Glutamatergic neuron (in vitro differentiated cells): Measurements from ENCODE around the gene KLHL24. TPM values are rescaled to one million over a fixed set of nuclear protein-coding genes. Genes with fewer than 3 reads are reported as not detected.

Experiments
- DNase-seq: peaks from one replicate; pipeline ENCODE4 v3.0.0; 2022
- H3K27ac Mint-ChIP-seq: one replicate; pipeline ENCODE4 v1.8.0; 2020; ENCODE audit warnings: mild to moderate bottlenecking, mixed read lengths, inconsistent platforms; ENCODE audit not compliant: unreplicated experiment
- H3K27me3 Mint-ChIP-seq: one replicate; pipeline ENCODE4 v1.8.0; 2020; ENCODE audit warnings: mild to moderate bottlenecking, moderate library complexity, mixed read lengths, inconsistent platforms; ENCODE audit not compliant: unreplicated experiment
- H3K36me3 Mint-ChIP-seq: one replicate; pipeline ENCODE4 v1.8.0; 2020; ENCODE audit warnings: mild to moderate bottlenecking, mixed read lengths, inconsistent platforms; ENCODE audit not compliant: unreplicated experiment
- H3K4me1 Mint-ChIP-seq: one replicate; pipeline ENCODE4 v1.8.0; 2020; ENCODE audit warnings: mild to moderate bottlenecking, low read depth, mixed read lengths, inconsistent platforms; ENCODE audit not compliant: unreplicated experiment
- H3K4me3 Mint-ChIP-seq: one replicate; pipeline ENCODE4 v1.8.0; 2020; ENCODE audit warnings: mild to moderate bottlenecking, mixed read lengths, inconsistent platforms; ENCODE audit not compliant: unreplicated experiment
- H3K9me3 Mint-ChIP-seq: one replicate; pipeline ENCODE4 v1.8.0; 2020; ENCODE audit warnings: mild to moderate bottlenecking, moderate library complexity, mixed read lengths, inconsistent platforms; ENCODE audit not compliant: unreplicated experiment
- total RNA-seq: library from RNA; stranded (reverse); fragmentation: NEBNext Ultra II Directional; extraction: Animal tissue kit (Norgen Biotek cat#: 25700); gene quantifications from one replicate; pipeline ENCODE4 v1.2.1, GENCODE V29; 2021; ENCODE audit not compliant: unreplicated experiment
- TF ChIP-seq, protein P1 (sequence below): fragments of 200-600 bp; sonication (generic); IDR thresholded peaks from one replicate; pipeline ENCODE4 v1.5.0; 2021; ENCODE audit not compliant: partially characterized antibody, unreplicated experiment

KLHL24 gene
- total RNA-seq, 1 donor from 2014 or later = 152 TPM

DNA sequence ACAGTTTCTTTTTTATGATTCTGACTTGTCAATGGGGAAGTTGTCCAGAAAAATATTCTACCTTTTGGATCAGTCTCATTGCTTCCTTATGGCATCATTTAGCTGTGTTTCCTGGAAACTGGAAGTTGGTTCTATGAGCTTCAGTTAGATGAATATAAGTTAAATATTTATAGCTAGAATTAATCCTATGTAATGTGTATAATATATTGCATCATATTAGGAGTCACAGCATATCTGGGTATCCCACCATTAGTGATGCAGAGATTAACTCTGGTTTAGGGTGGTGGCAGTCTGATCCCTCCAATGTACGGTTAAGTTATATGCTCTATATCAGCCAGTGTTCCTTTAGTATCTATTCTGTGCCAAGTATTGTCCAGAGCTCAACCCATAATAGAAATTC, 19.3 kb downstream of the KLHL24 start:
- H3K9me3 Mint-ChIP-seq = peaks cover 6% of the 10 kb centered on the region
- peaks cover 46% of the 10 kb centered on the region for H3K36me3 Mint-ChIP-seq
- no peak for DNase-seq
- H3K4me3 Mint-ChIP-seq = no peak overlapping the region
- no peak overlapping the region for H3K27ac Mint-ChIP-seq
- H3K27me3 Mint-ChIP-seq = no peaks in the 10 kb centered on the region
- H3K4me1 Mint-ChIP-seq = no peaks in the 10 kb centered on the region
- TF ChIP-seq, protein P1, sequence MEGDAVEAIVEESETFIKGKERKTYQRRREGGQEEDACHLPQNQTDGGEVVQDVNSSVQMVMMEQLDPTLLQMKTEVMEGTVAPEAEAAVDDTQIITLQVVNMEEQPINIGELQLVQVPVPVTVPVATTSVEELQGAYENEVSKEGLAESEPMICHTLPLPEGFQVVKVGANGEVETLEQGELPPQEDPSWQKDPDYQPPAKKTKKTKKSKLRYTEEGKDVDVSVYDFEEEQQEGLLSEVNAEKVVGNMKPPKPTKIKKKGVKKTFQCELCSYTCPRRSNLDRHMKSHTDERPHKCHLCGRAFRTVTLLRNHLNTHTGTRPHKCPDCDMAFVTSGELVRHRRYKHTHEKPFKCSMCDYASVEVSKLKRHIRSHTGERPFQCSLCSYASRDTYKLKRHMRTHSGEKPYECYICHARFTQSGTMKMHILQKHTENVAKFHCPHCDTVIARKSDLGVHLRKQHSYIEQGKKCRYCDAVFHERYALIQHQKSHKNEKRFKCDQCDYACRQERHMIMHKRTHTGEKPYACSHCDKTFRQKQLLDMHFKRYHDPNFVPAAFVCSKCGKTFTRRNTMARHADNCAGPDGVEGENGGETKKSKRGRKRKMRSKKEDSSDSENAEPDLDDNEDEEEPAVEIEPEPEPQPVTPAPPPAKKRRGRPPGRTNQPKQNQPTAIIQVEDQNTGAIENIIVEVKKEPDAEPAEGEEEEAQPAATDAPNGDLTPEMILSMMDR = no peak

GRCh38 chr3:183662099-183662498, 26.7 kb downstream of the KLHL24 start:
- TF ChIP-seq, protein P1 = no peak
- Mint-ChIP-seq H3K27ac (no peak overlapping the region), H3K9me3 (no peaks in the 10 kb centered on the region), H3K27me3 (peaks cover 2% of the 10 kb centered on the region), H3K4me3 (no peak overlapping the region), H3K4me1 (peaks cover 2% of the 10 kb centered on the region), H3K36me3 (peaks cover 13% of the 10 kb centered on the region)
- no peak for DNase-seq

GRCh38 chr3:183664913-183665381, 29.5 kb downstream of the KLHL24 start:
- Mint-ChIP-seq H3K27me3 (peaks cover 2% of the 10 kb centered on the region), H3K36me3 (peaks cover 12% of the 10 kb centered on the region), H3K9me3 (no peaks in the 10 kb centered on the region), H3K4me3 (no peak overlapping the region), H3K27ac (no peak overlapping the region), H3K4me1 (peaks cover 2% of the 10 kb centered on the region)
- TF ChIP-seq, protein P1 = no peak
- no peak for DNase-seq

DNA sequence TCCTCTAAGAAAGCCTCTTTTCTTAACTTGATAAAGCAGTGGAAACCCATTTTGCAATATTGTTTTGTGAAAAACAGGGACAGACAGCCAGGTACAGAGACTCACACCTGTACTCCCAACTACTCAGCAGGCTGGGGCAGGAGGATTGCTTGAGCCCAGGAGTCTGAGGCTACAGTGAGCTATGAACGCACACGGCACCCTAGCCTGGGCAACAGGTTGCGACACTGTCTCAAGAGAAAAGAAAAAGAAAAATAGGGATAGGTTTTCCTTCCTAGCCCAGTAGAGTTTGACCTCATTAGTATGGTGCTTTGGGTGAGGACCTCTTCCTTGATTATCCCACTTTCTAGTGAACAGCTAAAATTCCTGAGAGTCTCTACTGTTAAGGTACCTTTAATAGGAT, 44.6 kb downstream of the KLHL24 start:
- Mint-ChIP-seq H3K4me3 (no peak overlapping the region), H3K4me1 (no peaks in the 10 kb centered on the region), H3K27me3 (no peaks in the 10 kb centered on the region), H3K9me3 (peaks cover 1% of the 10 kb centered on the region), H3K27ac (no peak overlapping the region), H3K36me3 (no peaks in the 10 kb centered on the region)
- no peak for DNase-seq
- TF ChIP-seq, protein P1 = no peak

GRCh38 chr3:183687705-183688104, 52.3 kb downstream of the KLHL24 start:
- DNase-seq = no peak
- H3K4me1 Mint-ChIP-seq = no peaks in the 10 kb centered on the region
- no peak overlapping the region for H3K27ac Mint-ChIP-seq
- H3K27me3 Mint-ChIP-seq = no peaks in the 10 kb centered on the region
- no peaks in the 10 kb centered on the region for H3K36me3 Mint-ChIP-seq
- no peak overlapping the region for H3K4me3 Mint-ChIP-seq
- TF ChIP-seq, protein P1 = no peak
- no peaks in the 10 kb centered on the region for H3K9me3 Mint-ChIP-seq
